ENCODE results near the gene SLC10A3.

The SLC10A3 gene

GRCh38 chrX:154472685-154473632, 17.5 kb downstream of the SLC10A3 start:
- TF ChIP-seq, protein P1, sequence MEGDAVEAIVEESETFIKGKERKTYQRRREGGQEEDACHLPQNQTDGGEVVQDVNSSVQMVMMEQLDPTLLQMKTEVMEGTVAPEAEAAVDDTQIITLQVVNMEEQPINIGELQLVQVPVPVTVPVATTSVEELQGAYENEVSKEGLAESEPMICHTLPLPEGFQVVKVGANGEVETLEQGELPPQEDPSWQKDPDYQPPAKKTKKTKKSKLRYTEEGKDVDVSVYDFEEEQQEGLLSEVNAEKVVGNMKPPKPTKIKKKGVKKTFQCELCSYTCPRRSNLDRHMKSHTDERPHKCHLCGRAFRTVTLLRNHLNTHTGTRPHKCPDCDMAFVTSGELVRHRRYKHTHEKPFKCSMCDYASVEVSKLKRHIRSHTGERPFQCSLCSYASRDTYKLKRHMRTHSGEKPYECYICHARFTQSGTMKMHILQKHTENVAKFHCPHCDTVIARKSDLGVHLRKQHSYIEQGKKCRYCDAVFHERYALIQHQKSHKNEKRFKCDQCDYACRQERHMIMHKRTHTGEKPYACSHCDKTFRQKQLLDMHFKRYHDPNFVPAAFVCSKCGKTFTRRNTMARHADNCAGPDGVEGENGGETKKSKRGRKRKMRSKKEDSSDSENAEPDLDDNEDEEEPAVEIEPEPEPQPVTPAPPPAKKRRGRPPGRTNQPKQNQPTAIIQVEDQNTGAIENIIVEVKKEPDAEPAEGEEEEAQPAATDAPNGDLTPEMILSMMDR (conservative IDR thresholded peaks at IDR 0.05; ENCODE audit: low read length), result no peak
- no peak overlapping the region for H3K4me3 ChIP-seq (ENCODE audit: low read length)
- no peak for DNase-seq (ENCODE audit: low read depth)

DNA sequence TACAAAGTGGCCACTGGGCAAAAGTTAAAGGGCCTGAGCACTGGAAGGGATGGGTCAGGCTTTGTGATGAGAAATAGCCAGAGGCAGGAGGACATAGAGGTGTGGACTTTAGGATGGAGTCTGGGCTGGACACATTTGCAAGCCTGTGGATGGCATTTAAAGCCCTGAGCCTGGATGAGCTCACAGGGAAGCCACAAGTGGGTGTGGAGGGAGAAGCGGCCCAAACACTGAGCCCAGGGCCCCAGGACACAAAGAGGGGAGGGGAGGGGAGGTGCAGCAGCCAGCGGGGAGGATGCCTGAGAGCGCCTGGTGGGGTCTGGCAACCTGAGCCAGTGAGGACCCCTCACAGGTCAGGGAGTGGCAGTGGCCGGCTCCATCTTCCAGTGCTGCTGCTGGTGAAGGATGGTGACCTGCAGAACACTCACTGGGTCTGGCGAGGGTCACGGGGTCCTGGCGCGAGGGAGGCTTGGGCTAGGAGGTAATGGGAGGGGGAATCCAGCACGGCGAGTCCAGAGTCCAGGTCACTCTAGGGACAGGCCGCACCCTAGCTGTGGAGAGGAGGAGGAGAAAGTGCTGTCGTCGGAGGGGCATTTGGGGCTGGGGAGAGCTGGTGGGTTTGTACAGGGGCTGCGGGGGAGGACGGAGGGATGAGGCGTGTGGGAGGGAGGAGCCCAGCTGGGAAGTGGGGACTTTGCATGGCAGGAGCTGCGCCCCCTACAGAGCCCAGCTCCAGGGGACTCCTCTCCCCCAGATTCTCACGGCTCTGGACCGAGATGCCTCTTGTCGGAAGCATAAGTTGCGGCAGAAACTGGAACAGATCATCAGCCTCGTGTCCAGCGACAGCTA, 18.4 kb downstream of the SLC10A3 start:
- DNase-seq (ENCODE audit: low read depth), result no peak
- TF ChIP-seq, protein P1 (conservative IDR thresholded peaks at IDR 0.05; ENCODE audit: low read length), result no peak
- H3K4me3 ChIP-seq (ENCODE audit: low read length), result no peak overlapping the region

DNA sequence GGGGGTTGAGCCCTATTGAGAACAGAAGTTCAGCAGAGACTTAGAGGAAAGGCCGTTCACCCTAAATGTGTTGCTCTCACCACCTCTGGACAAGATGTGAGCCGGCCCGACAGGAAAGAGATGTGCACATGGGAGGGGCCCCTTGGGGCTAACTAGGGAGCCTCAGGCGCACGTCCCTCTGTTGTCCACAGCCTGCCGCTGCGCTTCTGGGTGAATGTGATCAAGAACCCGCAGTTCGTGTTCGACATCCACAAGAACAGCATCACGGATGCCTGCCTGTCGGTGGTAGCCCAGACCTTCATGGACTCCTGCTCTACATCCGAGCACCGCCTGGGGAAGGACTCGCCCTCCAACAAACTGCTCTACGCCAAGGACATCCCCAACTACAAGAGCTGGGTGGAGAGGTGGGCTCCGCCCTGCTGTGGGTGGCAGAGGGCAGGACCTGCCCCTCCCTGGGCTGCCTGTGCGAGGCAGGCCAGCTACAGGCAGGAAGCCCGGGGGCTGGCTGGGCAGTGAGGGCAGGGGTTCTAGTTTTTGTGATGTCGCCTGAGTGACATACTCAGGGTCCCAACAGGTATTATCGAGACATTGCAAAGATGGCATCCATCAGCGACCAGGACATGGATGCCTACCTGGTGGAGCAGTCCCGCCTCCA, 19.4 kb downstream of the SLC10A3 start:
- TF ChIP-seq, protein P1 (conservative IDR thresholded peaks at IDR 0.05; ENCODE audit: low read length), result no peak
- DNase-seq (ENCODE audit: low read depth), result no peak
- H3K4me3 ChIP-seq (ENCODE audit: low read length), result no peak overlapping the region

GRCh38 chrX:154470434-154470833, 20.0 kb downstream of the SLC10A3 start:
- TF ChIP-seq, protein P1 (conservative IDR thresholded peaks at IDR 0.05; ENCODE audit: low read length), result no peak
- H3K4me3 ChIP-seq (ENCODE audit: low read length), result no peak overlapping the region
- DNase-seq (ENCODE audit: low read depth), result no peak

DNA sequence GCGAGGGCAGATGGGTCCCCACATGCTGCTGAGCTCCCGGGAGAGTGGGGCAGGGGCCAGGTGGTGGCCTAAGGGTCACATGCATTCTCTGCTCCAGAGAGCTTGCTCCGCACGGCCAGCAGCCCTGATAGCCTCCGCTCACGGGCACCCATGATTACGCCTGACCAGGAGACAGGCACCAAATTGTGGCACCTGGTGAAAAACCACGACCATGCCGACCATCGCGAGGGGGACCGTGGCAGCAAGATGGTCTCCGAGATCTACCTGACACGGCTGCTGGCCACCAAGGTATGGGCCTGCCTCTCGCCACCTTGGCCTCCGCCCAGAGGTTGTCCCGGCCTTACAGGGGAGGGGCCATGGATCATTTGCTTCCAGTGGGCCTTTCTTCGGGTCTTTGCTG, 20.5 kb downstream of the SLC10A3 start:
- TF ChIP-seq, protein P1 (conservative IDR thresholded peaks at IDR 0.05; ENCODE audit: low read length), result no peak
- no peak overlapping the region for H3K4me3 ChIP-seq (ENCODE audit: low read length)
- no peak for DNase-seq (ENCODE audit: low read depth)

GRCh38 chrX:154469114-154469513, 21.3 kb downstream of the SLC10A3 start:
- TF ChIP-seq, protein P1 (conservative IDR thresholded peaks at IDR 0.05; ENCODE audit: low read length), result no peak
- H3K4me3 ChIP-seq (ENCODE audit: low read length), result no peak overlapping the region
- no peak for DNase-seq (ENCODE audit: low read depth)
